GM12801 (cell line): Measurements from ENCODE around the gene RHEB.

Experiments
- CTCF ChIP-seq: IDR thresholded peaks from one replicate; pipeline ENCODE4 v1.5.1; 2011; ENCODE audit warnings: control low read depth; ENCODE audit not compliant: insufficient read length; ENCODE audit errors: extremely low read depth

Gene RHEB

GRCh38 chr7:151495360-151495759, 24.3 kb downstream of the RHEB start:
- TF ChIP-seq CTCF = no peak

- TF ChIP-seq CTCF = no peak
Measured at GRCh38 chr7:151494298-151495284, 25.1 kb downstream of the RHEB start.

GRCh38 chr7:151493083-151493482, 26.6 kb downstream of the RHEB start:
- TF ChIP-seq CTCF = no peak

GRCh38 chr7:151491859-151492258, 27.8 kb downstream of the RHEB start:
- TF ChIP-seq CTCF = no peak

GRCh38 chr7:151490456-151491105, 29.1 kb downstream of the RHEB start:
- no peak for TF ChIP-seq CTCF

- no peak for TF ChIP-seq CTCF
Measured at GRCh38 chr7:151489498-151489897, 30.2 kb downstream of the RHEB start.

GRCh38 chr7:151488096-151488495, 31.6 kb downstream of the RHEB start:
- TF ChIP-seq CTCF = no peak
